Stimulated activated CD8-positive, alpha-beta memory T cell treated with anti-CD3 and anti-CD28 coated beads, Interleukin-15, amount 100 ng/mL, for 48 hours (primary cell): ENCODE data around the gene IL10RA.
A peak's percentile ranks its signal among the peaks of the same experiment; 100 is the strongest.

ENCODE experiments used
- DNase-seq, 2 donors: peaks; one replicate each; pipeline ENCODE4 v3.0.0-alpha.2; 2020; ENCODE audit warnings: low read depth in 2 of 2

IL10RA gene

DNA sequence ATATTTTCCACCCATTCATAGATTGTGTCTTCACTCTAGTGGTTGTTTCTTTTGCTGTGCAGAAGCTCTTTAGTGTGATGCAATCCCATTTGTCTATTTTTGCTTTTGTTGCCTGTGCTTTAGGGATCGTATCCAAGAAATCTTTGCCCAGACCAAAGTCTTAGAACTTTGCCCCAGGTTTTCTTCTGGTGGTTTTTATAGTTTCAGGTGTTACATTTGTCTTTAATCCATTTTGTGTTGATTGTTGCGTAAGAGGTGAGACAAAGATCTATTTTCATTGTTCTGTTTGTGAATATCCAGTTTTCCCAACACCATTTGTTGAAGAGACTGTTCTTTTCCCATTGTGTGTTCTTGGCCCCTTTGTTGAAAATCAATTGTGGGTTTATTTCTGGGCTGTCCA lies 6.4 kb downstream of the IL10RA start:
- no peak for DNase-seq

DNA sequence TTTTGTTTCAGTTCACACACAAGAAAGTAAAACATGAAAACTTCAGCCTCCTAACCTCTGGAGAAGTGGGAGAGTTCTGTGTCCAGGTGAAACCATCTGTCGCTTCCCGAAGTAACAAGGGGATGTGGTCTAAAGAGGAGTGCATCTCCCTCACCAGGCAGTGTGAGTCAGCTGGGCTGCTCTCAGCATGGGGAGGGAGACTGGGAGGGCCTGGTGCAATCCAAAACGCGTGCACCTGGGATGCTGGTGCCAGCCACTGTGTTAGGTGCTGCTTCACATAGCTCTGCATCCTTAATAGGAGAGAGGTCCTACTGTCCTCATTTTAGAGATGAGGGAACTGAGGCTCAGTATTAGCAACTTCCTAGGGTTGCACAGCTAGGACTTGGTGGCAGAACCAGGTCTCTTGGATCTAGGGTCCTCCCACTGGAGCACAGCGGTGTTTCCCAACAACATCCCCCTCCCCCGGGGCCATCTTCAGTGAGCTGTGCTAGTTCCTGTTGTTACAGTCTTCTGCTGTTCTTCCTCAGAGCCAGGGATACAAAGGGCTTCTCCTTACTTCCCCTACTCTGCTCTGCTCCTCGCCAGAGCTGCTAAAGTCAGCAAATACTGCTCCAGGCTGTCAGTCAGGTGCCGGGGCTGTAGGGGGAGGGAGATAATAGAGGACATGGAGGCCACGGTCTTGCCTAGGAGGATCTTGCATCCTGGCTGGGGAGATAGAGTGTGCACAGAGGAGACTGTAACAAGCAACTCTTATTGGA lies 8.0 kb downstream of the IL10RA start:
- no peak for DNase-seq

DNA sequence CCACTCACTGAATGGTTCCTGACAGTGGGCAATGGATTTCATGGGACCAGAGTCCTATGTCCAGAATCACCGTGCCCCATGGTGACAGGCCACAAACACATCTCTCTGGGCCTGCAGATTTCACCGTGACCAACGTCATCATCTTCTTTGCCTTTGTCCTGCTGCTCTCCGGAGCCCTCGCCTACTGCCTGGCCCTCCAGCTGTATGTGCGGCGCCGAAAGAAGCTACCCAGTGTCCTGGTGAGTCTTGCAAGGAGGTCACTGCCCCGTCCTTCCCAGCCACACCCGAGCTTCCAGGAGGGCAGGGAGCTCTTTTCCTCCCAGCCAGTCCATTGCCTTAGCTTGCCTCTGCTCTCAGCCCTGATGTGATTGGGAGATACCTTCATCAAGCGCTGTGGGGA lies 9.3 kb downstream of the IL10RA start:
- DNase-seq = no peak

- DNase-seq = no peak
These were observed 9.9 kb downstream of the IL10RA start for GRCh38 chr11:117996058-117996457.

DNA sequence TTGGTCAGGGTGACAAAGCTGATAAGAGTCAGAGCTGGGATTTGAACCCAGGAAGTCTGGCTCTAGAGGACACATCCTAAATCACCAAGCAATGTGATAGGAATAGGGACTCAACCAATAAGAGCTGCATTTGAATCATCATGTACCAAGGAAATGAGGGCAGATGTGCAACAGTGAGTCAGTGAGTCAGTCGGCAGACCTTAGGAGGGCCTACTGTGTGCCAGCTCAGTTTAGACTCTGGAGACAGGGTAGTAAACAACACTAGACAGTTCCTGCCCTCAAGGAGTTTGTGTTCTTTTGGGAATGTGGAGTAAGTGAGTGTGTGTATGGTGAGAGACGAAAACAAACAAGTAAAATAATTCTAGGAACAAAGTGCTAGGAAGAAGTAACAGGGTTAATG lies 11.2 kb downstream of the IL10RA start:
- DNase-seq = no peak

GRCh38 chr11:117997823-117998579 lies 11.8 kb downstream of the IL10RA start:
- DNase-seq = no peak

DNA sequence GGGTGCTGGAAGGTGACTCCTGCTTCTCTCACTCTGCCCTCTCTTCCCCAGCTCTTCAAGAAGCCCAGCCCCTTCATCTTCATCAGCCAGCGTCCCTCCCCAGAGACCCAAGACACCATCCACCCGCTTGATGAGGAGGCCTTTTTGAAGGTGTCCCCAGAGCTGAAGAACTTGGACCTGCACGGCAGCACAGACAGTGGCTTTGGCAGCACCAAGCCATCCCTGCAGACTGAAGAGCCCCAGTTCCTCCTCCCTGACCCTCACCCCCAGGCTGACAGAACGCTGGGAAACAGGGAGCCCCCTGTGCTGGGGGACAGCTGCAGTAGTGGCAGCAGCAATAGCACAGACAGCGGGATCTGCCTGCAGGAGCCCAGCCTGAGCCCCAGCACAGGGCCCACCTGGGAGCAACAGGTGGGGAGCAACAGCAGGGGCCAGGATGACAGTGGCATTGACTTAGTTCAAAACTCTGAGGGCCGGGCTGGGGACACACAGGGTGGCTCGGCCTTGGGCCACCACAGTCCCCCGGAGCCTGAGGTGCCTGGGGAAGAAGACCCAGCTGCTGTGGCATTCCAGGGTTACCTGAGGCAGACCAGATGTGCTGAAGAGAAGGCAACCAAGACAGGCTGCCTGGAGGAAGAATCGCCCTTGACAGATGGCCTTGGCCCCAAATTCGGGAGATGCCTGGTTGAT lies 12.6 kb downstream of the IL10RA start:
- no peak for DNase-seq

DNA sequence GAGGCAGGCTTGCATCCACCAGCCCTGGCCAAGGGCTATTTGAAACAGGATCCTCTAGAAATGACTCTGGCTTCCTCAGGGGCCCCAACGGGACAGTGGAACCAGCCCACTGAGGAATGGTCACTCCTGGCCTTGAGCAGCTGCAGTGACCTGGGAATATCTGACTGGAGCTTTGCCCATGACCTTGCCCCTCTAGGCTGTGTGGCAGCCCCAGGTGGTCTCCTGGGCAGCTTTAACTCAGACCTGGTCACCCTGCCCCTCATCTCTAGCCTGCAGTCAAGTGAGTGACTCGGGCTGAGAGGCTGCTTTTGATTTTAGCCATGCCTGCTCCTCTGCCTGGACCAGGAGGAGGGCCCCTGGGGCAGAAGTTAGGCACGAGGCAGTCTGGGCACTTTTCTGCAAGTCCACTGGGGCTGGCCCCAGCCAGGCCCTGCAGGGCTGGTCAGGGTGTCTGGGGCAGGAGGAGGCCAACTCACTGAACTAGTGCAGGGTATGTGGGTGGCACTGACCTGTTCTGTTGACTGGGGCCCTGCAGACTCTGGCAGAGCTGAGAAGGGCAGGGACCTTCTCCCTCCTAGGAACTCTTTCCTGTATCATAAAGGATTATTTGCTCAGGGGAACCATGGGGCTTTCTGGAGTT lies 13.3 kb downstream of the IL10RA start:
- no peak for DNase-seq

- no peak for DNase-seq
These were observed 14.1 kb downstream of the IL10RA start for GRCh38 chr11:118000067-118000849.

GRCh38 chr11:118000850-118001228 lies 14.6 kb downstream of the IL10RA start:
- DNase-seq = no peak

DNA sequence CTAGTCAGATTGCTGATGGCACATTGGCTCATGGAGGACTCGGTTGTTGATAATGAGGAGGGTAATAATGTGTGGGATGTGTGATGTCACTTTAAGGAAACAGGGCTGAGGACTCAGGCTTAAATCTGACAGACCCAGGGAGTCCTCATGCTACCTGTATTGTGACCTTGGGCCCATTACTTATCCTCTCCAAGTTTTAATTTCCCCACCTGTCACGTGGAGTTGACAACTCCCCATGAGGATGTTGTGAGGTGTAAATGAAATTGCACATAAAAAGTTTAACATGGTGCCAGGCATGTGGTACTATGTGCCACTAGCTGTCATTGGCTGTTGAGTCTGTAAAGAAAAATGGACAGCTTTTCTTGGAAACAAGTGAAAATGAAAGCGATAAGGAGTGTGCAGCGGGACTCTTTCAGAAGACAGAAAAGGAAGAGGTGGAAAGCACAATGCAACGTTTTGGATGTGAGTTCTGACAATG lies 15.3 kb downstream of the IL10RA start:
- no peak for DNase-seq

- peak in 1 of 2 donors; percentile 71 for DNase-seq
These were observed 15.9 kb downstream of the IL10RA start for GRCh38 chr11:118002010-118002540.

DNA sequence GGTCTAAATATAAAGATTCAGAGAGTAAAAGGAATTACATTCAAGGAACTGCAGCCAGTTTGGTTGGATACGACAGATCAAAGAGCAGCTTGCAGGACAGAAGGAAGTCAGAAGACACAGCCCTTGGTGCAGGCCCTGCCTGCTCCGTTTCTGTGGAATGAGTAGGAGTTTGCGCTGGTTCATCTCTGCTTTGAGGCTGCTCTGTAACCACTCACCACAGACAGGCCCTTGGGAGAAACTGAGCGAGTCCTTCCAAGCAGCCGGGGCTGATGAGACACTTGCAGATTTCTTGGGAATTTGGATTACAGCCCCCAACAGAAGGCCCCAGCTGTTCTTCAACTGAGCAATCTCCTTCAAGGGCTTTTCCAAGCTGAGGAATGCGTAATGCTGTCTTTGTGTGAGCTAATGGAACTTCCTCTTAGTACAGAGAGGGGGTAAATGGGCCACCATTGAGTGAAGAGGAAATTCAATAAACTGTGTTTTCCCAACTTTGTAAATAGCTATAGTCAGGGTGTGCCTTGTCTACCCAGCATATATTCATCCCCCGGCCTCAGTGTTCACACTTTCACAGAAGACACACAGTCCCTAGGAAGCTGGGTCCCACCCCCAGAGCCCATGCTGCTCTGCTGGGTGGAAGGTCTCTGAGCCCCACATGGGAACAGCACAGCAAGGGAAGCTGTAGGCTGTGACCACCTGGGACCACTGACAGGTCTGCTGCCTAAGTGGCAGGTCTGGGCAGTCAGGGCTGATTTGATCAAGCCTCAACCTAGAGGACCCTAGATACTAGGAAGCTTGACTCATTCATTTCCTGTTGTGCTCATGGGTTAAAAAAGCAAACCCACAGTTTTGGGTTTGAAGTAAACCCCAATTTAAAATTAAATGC lies 16.6 kb downstream of the IL10RA start:
- DNase-seq = peak; percentile 66 to 75

GRCh38 chr11:118003456-118003855 lies 17.3 kb downstream of the IL10RA start:
- no peak for DNase-seq

GRCh38 chr11:118004543-118005223 lies 18.5 kb downstream of the IL10RA start:
- DNase-seq = no peak

DNA sequence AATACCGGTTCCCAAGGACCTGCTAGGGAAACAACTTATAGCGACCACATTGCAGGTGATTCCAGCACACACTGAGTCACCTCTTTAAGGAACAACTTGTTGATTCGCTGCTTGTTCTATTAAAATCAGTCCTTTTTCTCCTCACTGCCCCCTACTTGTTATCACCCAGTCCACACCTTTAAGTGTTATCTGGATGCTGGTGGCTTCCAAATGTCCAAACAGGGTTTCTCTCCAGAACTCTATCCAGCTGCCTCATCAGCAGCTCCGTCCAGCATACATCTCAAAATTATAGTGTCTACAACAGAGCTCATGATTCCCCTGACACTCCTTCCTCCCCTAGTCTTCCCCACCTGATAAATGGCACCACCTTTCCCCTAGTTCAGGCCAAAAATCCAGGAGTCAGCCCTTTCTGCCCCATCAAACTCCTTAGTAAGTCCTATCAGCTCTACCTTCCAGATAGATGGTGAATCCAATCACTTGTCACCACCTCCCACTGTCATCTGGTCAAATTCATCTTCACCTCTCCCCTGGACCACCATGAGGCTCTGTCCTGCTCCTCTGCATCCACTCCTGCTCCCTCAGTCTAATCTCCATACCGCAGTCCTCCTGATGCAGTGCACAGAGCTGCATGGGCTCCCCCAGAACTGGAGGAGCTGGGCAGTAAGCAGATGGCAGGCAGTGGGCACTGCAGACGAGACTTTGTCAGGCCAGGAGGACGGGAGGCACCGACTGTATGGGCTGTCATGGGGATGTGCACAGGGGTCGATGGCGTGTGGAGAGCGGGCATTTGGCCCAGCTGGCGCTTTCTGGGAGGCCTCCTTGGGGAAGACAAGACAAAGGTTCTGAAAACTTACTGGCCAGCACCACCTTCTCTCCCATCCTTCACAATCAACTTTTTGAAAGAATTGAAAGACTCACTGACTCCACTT lies 19.3 kb downstream of the IL10RA start:
- no peak for DNase-seq

GRCh38 chr11:118006153-118006534 lies 19.9 kb downstream of the IL10RA start:
- no peak for DNase-seq

GRCh38 chr11:118007040-118007439 lies 20.8 kb downstream of the IL10RA start:
- no peak for DNase-seq
